Measurements from ENCODE around the gene ITGA2B.
"Not testable (repeated sequence)": the region's sequence is repeated elsewhere in the genome, so short reads cannot be mapped to it uniquely, and the experiment has no call there.

The ITGA2B gene

GRCh38 chr17:44394833-44395232 lies 5.4 kb upstream of the ITGA2B start:
- in situ Hi-C loops (cut with MboI; ENCODE audit: low pct_unique_long_range_greater_than_20kb, low sequenced_read_pairs): no loop called here
- DNase-seq: no peak

- DNase-seq; in situ Hi-C loops (cut with MboI; ENCODE audit: low pct_unique_long_range_greater_than_20kb, low sequenced_read_pairs): not testable (repeated sequence)
These were observed 4.7 kb upstream of the ITGA2B start for GRCh38 chr17:44394112-44394511.

GRCh38 chr17:44390250-44390870 lies 911 bp upstream of the ITGA2B start:
- in situ Hi-C loops (cut with MboI; ENCODE audit: low pct_unique_long_range_greater_than_20kb, low sequenced_read_pairs): no loop called here
- DNase-seq: no peak

GRCh38 chr17:44389723-44390202 lies 314 bp upstream of the ITGA2B start:
- peak; percentile 95 for DNase-seq
- in situ Hi-C loops (cut with MboI; ENCODE audit: low pct_unique_long_range_greater_than_20kb, low sequenced_read_pairs): no loop called here

GRCh38 chr17:44387804-44388203 lies 1.6 kb downstream of the ITGA2B start:
- no peak for DNase-seq
- in situ Hi-C loops (cut with MboI; ENCODE audit: low pct_unique_long_range_greater_than_20kb, low sequenced_read_pairs): no loop called here

GRCh38 chr17:44386182-44386525 lies 3.3 kb downstream of the ITGA2B start:
- DNase-seq: no peak
- in situ Hi-C loops (cut with MboI; ENCODE audit: low pct_unique_long_range_greater_than_20kb, low sequenced_read_pairs): no loop called here

- peak; percentile 78 for DNase-seq
- in situ Hi-C loops (cut with MboI; ENCODE audit: low pct_unique_long_range_greater_than_20kb, low sequenced_read_pairs): no loop called here
These were observed 3.9 kb downstream of the ITGA2B start for GRCh38 chr17:44385287-44386181.

- in situ Hi-C loops (cut with MboI; ENCODE audit: low pct_unique_long_range_greater_than_20kb, low sequenced_read_pairs): no loop called here
- no peak for DNase-seq
These were observed 4.6 kb downstream of the ITGA2B start for GRCh38 chr17:44384823-44385286.

- in situ Hi-C loops (cut with MboI; ENCODE audit: low pct_unique_long_range_greater_than_20kb, low sequenced_read_pairs): no loop called here
- DNase-seq: no peak
These were observed 5.1 kb downstream of the ITGA2B start for GRCh38 chr17:44384281-44384822.

GRCh38 chr17:44383861-44384260 lies 5.6 kb downstream of the ITGA2B start:
- DNase-seq: no peak
- in situ Hi-C loops (cut with MboI; ENCODE audit: low pct_unique_long_range_greater_than_20kb, low sequenced_read_pairs): no loop called here

- DNase-seq: no peak
- in situ Hi-C loops (cut with MboI; ENCODE audit: low pct_unique_long_range_greater_than_20kb, low sequenced_read_pairs): no loop called here
These were observed 6.1 kb downstream of the ITGA2B start for GRCh38 chr17:44383363-44383762.

GRCh38 chr17:44382917-44383316 lies 6.5 kb downstream of the ITGA2B start:
- no peak for DNase-seq
- in situ Hi-C loops (cut with MboI; ENCODE audit: low pct_unique_long_range_greater_than_20kb, low sequenced_read_pairs): no loop called here

- DNase-seq: no peak
- in situ Hi-C loops (cut with MboI; ENCODE audit: low pct_unique_long_range_greater_than_20kb, low sequenced_read_pairs): no loop called here
These were observed 7.6 kb downstream of the ITGA2B start for GRCh38 chr17:44381810-44382305.

- in situ Hi-C loops (cut with MboI; ENCODE audit: low pct_unique_long_range_greater_than_20kb, low sequenced_read_pairs): no loop called here
These were observed 8.7 kb downstream of the ITGA2B start for GRCh38 chr17:44380767-44381166.

GRCh38 chr17:44379887-44380286 lies 9.6 kb downstream of the ITGA2B start:
- DNase-seq: no peak
- in situ Hi-C loops (cut with MboI; ENCODE audit: low pct_unique_long_range_greater_than_20kb, low sequenced_read_pairs): no loop called here

More at GRCh38 chr17:44380767-44381166, 8.7 kb downstream of the ITGA2B start:
- no peak for DNase-seq

- DNase-seq: no peak
- in situ Hi-C loops (cut with MboI; ENCODE audit: low pct_unique_long_range_greater_than_20kb, low sequenced_read_pairs): no loop called here
These were observed 11.2 kb downstream of the ITGA2B start for GRCh38 chr17:44378171-44378705.

- DNase-seq: no peak
- in situ Hi-C loops (cut with MboI; ENCODE audit: low pct_unique_long_range_greater_than_20kb, low sequenced_read_pairs): no loop called here
These were observed 12.7 kb downstream of the ITGA2B start for GRCh38 chr17:44376779-44377178.

GRCh38 chr17:44376124-44376523 lies 13.3 kb downstream of the ITGA2B start:
- in situ Hi-C loops (cut with MboI; ENCODE audit: low pct_unique_long_range_greater_than_20kb, low sequenced_read_pairs): no loop called here

GRCh38 chr17:44375196-44376017 lies 14.0 kb downstream of the ITGA2B start:
- in situ Hi-C loops (cut with MboI; ENCODE audit: low pct_unique_long_range_greater_than_20kb, low sequenced_read_pairs): no loop called here
- no peak for DNase-seq

More at GRCh38 chr17:44376124-44376523, 13.3 kb downstream of the ITGA2B start:
- DNase-seq: peak; percentile 41

Data from KBM-7 (cell line).